GM18858 (cell line): ENCODE results near the gene PLCG2.
"Not testable (repeated sequence)": the region's sequence is repeated elsewhere in the genome, so short reads cannot be mapped to it uniquely, and the experiment has no call there.

ENCODE experiments used
- ATAC-seq: cut with Tn5 transposase; IDR thresholded peaks from one replicate; pipeline ENCODE4 v1.9.1; 2021; ENCODE audit not compliant: unreplicated experiment

PLCG2 gene

DNA sequence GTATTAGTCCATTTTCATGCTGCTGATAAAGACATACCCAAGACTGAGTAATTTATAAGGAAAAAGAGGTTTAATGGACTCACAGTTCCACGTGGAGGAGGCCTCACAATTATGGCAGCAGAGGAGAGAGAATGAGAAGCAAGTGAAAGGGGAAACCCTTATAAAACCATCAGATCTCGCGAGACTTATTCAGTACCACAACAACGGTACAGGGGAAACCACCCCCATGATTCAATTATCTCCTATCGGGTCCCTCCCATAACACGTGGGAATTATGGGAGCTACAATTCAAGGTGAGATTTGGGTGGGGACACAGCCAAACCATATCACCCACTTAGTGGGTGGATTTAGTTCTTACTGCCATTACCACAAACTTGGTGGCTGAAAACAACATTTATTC, 155.6 kb downstream of the PLCG2 start:
- not testable (repeated sequence) for ATAC-seq

DNA sequence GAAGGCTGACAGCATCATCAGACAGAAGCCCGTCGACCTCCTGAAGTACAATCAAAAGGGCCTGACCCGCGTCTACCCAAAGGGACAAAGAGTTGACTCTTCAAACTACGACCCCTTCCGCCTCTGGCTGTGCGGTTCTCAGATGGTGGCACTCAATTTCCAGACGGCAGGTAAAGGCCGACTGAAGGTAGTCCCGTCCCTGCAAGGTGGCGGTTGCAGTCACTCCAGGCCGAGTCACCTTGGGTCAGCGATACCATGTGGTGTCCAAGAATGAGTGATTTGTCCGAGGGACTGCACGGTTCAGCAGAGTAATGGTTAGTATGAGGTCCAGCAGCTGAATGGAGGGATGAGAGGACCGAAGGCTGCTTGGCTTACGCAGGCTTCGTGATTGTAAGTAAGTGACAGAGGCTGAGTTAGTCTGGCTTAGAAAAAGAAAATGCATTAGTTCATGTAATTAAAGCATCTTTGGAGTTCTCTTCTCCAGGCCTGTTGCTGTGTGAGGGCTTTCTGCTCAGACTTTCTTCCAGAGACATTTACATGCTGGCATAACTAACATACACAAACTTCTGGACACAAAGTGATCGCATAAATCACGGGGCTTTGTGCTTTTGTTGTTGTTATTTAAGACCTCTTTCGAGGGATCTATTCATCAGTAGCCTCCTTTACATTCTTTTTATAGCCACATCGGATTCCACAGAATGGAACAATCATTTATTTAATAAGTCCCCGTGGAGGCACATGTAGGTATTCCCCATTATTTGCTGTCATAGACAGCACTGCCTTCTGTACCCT, 157.3 kb downstream of the PLCG2 start:
- ATAC-seq: no peak

DNA sequence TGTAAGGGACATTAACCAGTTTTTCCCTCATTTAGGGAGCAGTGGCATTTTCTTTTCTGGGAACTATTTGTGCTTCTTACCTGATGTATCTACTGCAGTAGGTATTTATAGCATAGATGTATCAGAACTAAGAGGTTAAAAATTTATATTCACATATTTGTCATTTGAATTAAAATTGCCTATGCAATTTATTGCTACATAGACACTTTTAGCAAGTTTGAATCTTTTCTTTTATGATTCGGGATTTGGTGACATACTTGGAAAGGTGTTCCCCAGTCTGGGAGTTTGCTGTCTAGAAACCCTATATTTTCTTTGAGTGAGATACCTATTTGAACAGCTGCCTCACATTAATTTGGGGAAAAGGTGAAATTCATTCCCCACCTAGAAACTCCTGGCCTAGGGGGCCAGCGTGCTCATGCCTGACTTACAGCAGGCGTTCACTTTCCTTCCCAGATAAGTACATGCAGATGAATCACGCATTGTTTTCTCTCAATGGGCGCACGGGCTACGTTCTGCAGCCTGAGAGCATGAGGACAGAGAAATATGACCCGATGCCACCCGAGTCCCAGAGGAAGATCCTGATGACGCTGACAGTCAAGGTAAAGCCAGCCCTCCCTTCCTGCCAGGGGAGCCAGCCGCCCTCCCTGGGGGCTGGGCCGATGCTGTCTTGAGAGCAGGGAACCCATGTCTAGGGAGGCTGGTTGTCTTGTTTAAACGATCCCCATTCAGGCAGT, 158.4 kb downstream of the PLCG2 start:
- no peak for ATAC-seq

DNA sequence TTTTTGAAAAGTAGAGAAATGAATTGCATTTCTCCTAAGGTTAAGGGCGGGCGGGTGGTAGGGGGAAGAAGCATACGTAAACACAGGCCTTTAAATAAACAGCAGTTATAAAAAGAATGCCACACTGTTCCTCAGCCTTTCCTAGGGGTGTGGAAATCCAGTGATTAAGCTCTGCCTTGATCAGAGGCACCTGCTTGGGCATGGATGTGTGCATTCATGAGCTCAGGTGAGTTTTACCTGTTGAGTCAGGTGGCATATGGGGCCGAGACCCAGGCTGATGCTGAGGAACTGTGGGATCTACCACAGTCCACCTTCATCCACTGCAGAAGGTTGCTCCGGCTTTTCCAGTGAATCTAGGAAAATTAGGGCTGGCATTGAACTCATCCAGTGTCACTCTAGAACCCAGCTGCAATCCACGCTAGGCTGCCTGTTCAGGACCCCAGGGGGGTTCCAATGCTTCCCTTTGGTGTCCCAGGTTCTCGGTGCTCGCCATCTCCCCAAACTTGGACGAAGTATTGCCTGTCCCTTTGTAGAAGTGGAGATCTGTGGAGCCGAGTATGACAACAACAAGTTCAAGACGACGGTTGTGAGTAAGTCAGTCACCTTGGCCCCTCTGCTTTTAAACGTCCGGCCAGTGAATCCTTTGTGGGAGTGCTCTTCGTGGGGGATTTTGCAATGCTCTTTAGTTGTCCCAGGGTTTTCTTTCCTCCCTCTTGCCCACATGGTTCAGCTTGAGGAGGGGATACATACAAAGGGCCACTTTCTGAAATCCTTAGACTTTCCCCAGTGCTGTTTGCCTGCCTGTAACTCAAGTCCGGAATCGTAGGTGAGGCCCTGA, 159.5 kb downstream of the PLCG2 start:
- no peak for ATAC-seq

DNA sequence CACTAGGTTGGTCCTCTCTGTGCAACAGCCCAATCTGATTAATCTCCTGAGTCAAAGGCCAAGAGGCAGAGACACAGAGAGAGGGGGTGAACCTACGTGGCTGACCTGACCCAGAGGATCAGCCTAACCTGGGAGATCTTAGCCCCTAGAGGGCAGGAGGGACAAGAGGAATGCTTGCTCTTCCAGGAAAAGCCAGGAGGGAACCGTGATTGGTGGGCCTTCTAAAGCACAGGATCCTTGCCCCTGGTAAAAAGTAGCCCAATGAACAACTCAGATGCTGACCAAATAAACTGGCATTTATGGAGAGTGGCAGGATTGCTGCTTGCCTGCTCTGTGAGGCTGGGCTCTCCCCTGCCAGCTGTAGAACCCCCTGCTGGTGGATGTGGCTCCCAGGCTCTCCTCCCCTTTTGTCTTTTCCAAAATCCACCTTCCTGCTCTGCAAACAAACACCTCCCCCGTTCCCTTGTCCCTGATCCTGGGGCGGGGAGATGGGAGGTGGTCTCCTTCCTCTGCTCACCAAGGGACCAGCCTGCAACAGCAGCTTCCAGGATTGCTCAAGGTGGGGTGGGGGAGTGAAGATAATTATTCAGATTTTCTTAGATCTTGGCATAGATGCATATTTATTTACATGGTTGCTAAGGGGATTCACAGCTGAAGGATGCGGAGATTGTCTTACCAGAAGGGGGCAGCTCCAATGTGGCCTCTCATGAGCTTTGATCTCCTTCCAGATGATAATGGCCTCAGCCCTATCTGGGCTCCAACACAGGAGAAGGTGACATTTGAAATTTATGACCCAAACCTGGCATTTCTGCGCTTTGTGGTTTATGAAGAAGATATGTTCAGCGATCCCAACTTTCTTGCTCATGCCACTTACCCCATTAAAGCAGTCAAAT, 160.3 kb downstream of the PLCG2 start:
- ATAC-seq: no peak

DNA sequence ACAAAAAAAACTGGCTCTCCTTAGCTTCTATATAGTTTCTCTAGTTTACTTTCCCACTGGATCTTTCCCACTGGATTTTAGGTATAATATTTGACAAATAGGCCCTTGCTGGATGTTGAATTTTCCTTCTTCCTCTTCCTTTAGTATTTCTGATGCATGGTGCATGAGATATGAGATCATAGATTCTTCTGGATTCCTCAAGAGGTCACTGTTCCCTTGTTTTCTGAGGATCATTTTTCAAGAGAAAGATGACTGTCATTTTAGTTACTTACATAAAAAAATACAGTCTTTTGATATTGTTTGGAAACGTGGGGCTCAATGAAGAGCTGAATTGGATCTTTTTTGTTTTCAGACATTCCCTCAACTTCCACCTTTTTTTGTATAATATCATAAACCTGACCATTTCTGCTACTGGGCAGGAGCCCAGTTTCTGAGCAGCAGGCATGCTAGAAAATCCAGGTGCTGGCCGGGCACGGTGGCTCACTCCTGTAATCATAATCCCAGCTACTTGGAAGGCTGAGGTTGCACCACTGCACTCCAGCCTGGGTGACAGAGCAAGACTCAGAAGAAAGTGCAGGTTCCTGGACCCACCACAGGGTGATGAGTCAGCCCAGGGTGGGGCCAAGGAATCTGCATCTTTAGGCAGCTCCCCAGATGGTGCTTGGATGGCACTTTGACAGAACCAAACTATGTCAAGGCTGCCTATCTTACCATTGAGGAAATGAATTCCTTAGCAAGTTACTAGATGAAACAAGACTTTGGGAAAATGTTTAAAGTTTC, 161.9 kb downstream of the PLCG2 start:
- no peak for ATAC-seq

DNA sequence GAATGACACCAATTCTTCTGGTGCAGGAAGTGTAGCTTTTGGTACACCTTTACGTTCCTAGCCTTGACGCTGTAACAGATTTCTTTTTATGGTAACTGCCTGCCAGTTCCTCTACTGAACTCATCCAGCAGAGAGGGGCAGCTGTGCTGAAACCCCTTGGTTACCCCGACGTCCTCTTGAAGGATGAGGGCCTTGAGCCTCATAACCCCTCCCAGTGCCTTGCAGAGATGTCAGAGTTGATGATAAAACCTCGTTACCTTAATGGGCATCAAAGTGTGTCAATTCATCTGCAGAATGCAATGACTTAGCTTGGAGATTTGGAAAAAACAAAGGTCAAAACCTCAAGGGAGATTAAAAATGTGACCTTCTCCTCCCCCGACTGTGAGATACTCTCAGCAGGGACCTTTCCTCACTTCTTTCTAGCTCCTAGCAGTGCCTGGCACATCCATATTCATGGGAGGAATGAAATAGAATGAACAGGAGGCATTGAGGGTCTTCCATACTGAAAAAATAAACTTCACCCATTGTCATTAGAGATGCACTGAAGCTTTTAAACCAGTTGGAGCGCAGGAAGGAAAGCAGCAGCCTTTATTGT, 163.0 kb downstream of the PLCG2 start:
- no peak for ATAC-seq

DNA sequence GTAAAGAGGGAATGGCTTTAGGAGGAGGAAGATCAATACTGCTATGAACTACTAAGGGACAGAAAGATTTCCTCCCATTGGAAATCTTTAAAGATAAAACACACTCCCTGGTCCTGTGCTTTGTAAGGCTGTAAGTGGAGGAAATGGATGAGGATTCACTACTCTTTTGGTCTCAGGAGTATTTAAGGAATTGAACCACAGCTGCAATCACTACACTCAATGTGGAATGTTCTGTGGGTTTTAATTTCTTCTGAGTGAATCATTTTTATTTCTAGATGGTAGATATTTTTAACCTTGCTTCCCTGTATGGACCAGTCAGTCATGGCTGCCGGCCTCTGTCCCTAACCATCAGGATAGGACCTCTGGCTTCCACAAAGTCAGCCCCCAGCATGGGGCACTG, 166.6 kb downstream of the PLCG2 start:
- ATAC-seq: no peak

DNA sequence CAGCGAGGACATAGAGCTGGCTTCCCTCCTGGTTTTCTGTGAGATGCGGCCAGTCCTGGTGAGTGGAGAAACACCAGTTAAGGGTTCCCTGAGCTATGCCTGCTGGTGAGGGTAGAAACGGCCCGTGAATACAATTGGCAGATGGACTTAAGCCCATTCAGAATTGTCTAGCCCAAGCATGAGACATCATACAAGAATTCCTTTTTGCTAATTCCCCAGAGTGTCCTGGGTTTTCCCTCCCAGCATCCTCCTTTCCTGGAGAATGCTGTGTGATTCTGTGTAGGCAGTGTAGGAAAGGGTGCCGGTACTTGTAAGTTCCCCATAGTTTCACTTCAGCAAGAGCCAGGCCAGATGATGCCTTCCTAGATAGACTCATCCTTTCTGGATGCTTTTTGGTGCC, 167.1 kb downstream of the PLCG2 start:
- no peak for ATAC-seq

DNA sequence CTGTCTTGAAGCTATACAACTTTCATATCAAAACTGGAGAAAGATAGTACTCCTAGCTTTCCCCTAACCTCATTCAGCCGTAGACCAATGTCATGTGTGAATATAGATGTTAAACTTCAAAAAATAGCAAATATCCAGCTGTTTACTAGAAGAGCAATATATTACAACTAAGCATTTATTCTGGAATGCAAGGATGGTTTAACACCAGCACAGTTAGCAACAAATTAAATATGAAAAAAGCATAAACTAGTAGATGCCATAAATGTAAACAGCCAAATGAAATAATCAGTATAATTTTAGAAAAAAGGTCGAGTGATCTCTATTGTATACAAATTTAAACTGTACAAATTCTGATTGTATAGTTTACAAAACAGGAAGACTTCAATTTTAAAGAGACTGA, 172.5 kb downstream of the PLCG2 start:
- no peak for ATAC-seq

DNA sequence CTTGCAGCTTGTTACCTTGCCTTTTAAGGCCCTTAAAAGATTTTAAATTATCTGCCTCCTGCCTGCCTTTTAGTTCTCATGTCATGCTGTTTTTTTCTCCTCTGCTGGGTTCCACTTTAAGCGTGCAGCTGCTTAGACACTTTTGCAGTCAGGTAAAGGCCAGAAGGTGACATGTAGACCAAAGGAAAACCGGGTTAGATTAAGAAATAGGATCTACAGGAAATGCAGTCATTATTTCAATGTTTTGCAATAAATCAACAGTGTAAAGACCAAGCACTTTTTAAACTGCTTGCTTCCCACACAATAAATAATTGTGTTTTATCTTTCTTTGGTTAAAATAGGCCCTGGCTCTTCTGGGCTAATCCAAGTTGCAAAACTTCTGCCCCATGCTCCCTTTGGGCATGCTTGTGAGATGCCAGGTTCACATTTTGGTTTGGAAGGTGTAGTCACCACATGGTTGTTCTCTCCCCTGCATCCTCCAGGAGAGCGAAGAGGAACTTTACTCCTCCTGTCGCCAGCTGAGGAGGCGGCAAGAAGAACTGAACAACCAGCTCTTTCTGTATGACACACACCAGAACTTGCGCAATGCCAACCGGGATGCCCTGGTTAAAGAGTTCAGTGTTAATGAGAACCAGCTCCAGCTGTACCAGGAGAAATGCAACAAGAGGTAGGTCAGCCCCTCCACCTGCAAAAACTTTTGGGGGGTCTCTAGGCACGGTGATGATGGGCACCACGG, 177.3 kb downstream of the PLCG2 start:
- no peak for ATAC-seq

DNA sequence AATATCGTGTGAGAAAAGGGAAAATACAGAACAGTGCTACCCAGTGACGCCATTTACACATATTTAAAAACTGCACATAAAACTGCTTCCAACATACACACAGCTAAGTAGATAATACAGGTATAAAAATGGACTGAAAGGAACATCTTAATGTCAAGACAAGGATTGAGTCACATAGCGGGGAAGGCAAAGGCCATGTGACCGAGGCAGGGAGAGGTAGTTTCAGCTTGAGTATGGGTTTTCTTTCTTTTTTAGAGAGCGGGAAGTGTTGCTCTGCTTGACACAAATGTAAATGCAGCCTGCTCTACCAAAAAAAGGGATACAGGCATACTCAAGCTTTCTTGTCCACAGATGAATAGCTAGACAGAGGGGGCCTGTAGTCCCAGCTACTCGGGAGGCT, 185.7 kb downstream of the PLCG2 start:
- ATAC-seq: no peak

DNA sequence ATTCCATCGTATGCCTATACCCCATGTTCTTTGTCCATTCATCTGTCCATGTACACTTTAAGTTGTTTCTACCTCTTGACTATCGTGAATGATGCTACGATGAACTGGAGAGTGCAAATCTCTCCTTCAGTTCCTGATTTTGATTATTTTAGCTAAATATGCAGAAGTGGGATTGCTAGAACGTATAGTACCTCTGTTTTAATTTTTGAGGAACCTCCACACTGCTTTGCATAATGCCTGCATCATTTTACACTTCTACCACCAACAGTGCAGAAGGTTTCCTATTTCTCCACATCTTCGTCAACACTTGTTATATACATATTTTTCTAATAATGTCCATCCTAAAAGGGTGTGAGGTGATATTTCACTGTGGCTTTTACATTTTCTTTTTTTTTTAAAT, 188.3 kb downstream of the PLCG2 start:
- no peak for ATAC-seq

DNA sequence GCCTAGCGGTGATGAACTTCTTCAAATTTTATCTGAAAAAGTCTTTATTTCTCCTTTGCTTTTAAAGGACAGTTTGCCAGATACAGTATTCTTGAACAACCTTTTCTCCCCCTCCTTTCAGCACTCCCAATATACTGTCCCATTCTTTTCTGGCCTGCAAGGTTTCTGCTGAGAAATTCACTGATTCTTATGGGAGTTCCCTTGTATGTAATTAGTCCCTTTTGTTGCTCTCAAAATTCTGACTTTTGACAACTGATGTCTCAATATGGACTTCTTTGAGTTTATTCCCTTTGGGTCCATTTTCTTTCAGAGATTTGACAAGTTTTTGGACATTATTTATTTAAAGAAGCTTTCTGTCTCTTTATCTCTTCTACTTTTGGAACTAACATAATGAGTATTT, 192.8 kb downstream of the PLCG2 start:
- ATAC-seq: no peak

DNA sequence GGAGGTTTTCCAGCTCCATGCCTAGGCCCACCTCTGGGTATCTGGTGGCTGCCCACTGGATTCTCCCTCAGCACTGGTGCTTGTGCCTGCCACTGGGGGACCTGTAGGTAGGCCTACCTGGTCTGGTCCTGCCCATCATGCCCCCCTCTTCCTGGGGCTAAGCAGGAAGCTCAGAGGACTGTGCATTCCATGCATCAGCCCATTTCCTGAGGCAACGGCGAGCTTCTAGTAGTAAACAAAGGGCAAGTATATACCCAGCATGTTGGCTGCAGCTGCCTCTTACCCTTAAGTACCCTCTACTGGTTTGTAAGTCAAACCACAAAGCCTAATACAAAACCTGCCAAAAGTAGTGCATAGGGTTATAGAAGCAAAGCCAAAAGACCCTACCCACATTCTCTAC, 194.6 kb downstream of the PLCG2 start:
- no peak for ATAC-seq

DNA sequence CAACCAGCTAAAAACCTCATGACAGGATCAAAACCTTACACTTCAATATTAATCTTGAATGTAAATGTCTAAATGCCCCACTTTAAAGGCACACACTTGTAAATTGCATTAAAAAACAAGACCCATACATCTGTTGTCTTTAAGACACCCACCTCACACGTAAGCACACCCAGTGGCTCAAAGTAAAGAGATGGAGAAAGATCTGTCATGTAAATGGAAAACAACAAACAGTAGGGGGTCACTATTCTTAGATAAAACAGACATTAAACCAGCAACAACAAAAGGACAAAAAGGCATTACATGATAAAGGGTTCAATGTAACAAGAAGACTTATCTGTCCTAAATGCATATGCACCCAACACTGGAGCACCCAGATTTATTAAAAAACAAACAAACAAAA, 196.5 kb downstream of the PLCG2 start:
- ATAC-seq: no peak

DNA sequence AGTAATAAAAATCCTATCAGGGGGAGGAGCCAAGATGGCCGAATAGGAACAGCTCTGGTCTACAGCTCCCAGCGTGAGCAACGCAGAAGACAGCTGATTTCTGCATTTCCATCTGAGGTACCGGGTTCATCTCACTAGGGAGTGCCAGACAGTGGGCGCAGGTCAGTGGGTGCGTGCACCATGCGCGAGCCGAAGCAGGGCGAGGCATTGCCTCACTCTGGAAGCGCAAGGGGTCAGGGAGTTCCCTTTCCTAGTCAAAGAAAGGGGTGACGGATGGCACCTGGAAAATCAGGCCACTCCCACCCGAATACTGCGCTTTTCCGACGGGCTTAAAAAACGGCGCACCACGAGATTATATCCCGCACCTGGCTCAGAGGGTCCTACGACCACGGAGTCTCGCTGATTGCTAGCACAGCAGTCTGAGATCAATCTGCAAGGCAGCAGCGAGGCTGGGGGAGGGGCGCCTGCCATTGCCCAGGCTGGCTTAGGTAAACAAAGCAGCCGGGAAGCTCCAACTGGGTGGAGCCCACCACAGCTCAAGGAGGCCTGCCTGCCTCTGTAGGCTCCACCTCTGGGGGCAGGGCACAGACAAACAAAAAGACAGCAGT, 198.3 kb downstream of the PLCG2 start:
- not testable (repeated sequence) for ATAC-seq

DNA sequence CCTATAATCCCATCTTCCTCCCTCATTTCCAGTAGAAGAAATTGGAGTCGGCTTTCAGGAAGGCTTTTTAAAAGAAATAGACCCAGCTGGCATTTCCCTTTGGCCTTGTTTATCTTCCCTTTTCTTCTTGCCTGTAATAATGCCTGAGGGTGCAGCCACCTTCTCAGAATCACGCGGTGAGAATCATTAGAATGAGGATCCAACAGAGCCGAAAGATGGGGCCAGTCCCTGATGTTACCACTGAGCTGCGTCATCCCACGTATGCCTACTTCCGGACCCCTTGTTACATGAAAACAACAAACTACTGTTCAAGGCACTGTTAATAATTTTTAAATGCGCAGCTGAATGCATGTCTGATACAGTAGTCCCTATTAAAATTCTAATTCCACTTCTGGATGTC, 208.0 kb downstream of the PLCG2 start:
- ATAC-seq: no peak
